Kidney epithelial cell (primary cell): Measurements from ENCODE around the gene CST3. TPM values are rescaled to one million over a fixed set of nuclear protein-coding genes. Genes with fewer than 3 reads are reported as not detected.

ENCODE experiments used
- DNase-seq: peaks from one replicate; pipeline ENCODE4 v3.0.0-alpha.2; 2010; ENCODE audit warnings: low read depth
- H3K27me3 ChIP-seq: 2 replicates; pipeline ENCODE4 v1.6.0; 2011; ENCODE audit warnings: low read length; ENCODE audit not compliant: control insufficient read depth, insufficient read depth
- H3K36me3 ChIP-seq: 2 replicates; pipeline ENCODE4 v1.5.1; 2011; ENCODE audit warnings: low read length; ENCODE audit not compliant: control insufficient read depth, insufficient read depth
- H3K4me3 ChIP-seq: 2 replicates; pipeline ENCODE4 v1.5.1; 2011; ENCODE audit warnings: low read depth, mild to moderate bottlenecking, control low read depth, low read length
- CTCF ChIP-seq: IDR thresholded peaks from 2 replicates; pipeline ENCODE4 v1.5.1; 2011; ENCODE audit warnings: mild to moderate bottlenecking, moderate library complexity, low read length, control low read depth, inconsistent platforms; ENCODE audit not compliant: insufficient read depth, poor library complexity, severe bottlenecking
- total RNA-seq: library from RNA; depleted of rRNA; stranded (reverse); fragments of >200 nt; gene quantifications from 2 replicates; pipeline ENCODE4 v1.2.3, GENCODE V29; 2015

Gene CST3
- total RNA-seq, 1 donor from 2014 or later = 303 TPM

DNA sequence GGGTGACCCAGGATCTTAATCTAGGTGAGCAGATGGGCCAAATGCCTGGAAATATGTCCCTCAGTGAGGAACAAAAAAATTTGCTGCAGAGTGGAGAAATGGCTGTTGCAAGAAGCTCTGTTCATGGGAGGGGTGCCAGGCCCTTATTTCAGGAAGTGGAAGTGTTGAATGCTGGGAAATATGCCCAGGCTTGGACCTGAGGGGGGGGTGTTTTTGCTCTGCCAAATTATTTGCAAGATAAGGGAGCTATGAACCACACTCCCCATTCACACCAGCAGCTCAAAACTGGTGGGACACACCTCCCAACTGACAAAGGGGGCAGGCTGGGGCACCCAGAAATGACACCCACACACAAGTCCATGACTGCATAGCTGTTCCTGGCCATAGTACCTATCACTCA is 42.4 kb upstream of the CST3 start:
- no peaks in the 10 kb centered on the region for H3K36me3 ChIP-seq
- H3K4me3 ChIP-seq = no peak overlapping the region
- DNase-seq = no peak
- TF ChIP-seq CTCF = no peak
- H3K27me3 ChIP-seq = peaks cover 3% of the 10 kb centered on the region

- DNase-seq = no peak
- no peak for TF ChIP-seq CTCF
- Histone ChIP-seq H3K27me3 (peaks cover 3% of the 10 kb centered on the region), H3K4me3 (no peak overlapping the region), H3K36me3 (no peaks in the 10 kb centered on the region)
These were observed 41.7 kb upstream of the CST3 start for GRCh38 chr20:23679133-23680092.

GRCh38 chr20:23673209-23673608 is 35.5 kb upstream of the CST3 start:
- no peak for DNase-seq
- no peak overlapping the region for H3K4me3 ChIP-seq
- no peaks in the 10 kb centered on the region for H3K36me3 ChIP-seq
- H3K27me3 ChIP-seq = no peaks in the 10 kb centered on the region
- no peak for TF ChIP-seq CTCF

DNA sequence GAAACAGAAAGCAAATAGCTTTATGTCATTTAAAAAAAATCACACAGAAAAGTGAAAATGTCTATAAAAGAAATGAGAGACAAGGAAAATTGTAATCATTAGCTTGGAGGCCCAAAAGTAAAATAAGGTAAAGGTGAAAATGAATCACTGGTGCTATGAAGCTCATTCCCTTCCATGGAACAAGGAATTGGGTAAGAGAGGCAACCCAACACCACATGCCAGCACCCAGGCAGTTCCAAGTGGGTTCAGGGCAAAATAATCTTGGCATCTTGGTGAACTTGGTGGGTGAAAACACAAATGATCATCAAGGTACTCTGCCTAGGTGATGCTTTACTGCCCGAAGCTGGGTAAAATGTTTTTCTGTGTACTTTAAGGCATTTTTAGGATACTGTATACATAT is 34.4 kb upstream of the CST3 start:
- no peaks in the 10 kb centered on the region for H3K27me3 ChIP-seq
- H3K36me3 ChIP-seq = no peaks in the 10 kb centered on the region
- no peak overlapping the region for H3K4me3 ChIP-seq
- no peak for TF ChIP-seq CTCF
- no peak for DNase-seq

DNA sequence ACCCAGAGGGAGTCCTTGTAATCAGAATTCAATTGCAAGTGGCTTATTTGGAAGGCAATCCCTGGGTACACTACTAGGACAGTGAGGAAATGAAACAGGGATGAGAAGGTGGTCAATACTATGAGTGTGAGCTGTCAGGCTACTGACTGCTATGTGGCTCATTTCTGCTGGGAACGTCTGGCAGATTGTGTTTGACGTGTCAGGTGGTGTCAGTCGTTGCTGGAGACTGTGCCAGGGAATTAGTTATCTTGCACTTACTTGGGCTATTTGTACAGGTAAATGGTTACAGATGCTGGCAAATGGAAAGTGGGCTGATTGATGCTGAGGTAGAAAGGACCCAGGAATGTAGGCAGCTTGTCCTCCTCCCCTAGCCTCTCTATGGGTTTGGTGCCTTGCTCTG is 33.7 kb upstream of the CST3 start:
- no peak for DNase-seq
- TF ChIP-seq CTCF = no peak
- Histone ChIP-seq H3K36me3 (no peaks in the 10 kb centered on the region), H3K4me3 (no peak overlapping the region), H3K27me3 (no peaks in the 10 kb centered on the region)
